NCI-H345 (cell line): ENCODE data around the gene KSR1.
"Not testable (repeated sequence)": the region's sequence is repeated elsewhere in the genome, so short reads cannot be mapped to it uniquely, and the experiment has no call there.

Experiments
- DNase-seq: peaks from one replicate; lab custom pipeline; 2025; lab: John Stamatoyannopoulos, UW

The KSR1 gene

DNA sequence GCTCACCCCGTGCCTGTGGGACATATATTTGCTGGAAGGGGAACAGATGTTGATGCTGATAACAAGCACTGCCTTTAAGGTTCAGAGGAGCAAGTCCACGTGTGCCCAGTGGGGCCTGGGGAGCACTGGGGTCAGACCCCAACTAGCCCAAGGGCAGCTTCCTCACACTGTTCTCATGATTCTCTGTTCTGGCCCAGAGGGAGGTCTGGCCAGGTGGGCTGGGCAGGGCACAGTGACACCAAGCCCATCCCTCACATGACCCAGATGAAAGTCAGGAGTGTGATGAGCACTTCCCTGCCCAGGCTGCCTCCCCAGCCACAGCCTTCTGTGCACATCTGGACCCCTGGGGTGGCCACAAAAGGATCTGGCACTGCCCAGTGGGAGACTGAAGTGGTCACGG is 29.8 kb upstream of the KSR1 start:
- DNase-seq = not testable (repeated sequence)

DNA sequence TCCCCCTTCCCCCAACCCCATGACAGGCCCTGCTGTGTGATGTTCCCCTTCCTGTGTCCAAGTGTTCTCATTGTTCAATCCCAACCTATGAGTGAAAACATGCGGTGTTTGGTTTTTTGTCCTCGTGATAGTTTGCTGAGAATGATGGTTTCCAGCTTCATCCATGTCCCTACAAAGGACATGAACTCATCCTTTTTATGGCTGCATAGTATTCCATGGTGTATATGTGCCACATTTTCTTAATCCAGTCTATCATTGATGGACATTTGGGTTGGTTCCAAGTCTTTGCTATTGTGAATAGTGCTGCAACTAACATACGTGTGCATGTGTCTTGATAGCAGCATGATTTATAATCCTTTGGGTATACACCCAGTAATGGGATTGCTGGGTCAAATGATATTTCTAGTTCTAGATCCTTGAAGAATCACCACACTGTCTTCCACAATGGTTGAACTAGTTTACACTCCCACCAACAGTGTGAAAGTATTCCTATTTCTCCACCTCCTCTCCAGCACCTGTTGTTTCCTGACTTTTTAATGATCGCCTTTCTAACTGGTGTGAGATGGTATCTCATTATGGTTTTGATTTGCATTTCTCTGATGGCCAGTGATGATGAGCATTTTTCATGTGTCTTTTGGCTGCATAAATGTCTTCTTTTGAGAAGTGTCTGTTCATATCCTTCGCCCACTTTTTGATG is 28.9 kb upstream of the KSR1 start:
- not testable (repeated sequence) for DNase-seq

DNA sequence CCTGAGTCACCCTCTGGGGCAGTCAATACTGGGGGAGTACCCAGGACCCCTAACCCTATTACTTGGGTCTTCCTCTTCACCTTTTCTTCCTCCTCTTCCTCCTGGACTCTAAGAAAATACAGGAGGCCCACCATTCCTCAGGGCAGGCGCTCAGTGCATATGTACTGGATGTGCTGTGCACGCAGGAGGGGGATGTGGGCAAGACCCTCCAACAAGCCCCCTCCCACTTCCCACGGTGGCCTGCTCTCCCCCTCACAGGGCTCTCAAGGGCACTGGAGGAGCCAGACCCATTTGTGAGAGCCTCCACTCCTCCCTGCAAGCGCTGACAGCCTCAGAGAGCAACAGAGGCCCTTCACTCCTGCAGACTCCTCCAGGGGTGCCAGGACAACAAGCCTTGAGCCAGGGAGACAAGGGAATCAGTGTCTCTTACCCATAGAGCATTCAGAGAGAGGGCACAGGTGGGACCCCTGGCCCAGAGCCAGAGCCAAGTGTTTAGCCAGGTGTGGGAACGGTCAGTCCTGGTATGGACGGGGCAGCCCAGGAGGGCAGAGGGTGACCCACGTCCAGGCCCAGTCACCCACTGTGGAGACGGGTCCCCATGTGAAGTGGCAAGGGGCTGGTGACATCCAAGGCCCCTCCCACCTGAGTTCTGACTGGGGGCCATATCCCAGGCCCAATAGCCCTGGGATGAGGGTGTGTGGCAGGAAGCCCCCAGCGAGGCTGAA is 27.3 kb upstream of the KSR1 start:
- DNase-seq = no peak

DNA sequence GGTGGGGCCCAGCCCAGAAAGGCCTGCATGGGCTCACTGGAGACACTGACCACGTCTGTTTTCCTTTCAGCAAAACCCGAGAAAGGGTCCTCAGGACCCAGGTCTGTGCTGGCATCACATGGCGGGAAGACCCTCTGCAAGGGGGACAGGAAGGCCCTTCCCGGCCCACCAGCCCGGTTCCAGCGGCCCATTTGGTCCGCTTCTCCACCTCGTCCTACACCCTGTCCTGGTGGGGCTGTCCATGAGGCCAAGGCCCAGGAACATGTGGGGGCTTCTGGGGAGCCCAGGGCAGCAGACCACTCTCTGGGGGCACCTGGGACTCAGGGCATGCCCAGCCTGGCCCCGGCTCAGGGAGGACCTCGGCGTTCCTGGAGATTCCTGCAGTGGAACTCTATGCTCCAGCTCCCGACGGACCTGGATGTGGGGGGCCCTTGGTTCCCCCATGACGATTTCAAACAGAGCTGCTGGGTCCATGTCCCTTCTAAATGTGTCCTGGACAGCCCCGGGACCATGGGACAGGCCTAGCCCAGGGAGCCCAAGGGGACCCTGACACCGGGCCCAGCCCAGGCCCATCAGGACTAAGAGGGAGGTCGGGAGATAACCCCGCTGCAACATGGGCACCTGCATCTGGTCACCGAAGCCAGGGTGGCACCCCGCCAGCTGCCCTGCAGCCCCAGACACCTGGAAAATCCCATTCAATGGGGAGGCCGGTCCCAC is 26.4 kb upstream of the KSR1 start:
- DNase-seq = no peak

DNA sequence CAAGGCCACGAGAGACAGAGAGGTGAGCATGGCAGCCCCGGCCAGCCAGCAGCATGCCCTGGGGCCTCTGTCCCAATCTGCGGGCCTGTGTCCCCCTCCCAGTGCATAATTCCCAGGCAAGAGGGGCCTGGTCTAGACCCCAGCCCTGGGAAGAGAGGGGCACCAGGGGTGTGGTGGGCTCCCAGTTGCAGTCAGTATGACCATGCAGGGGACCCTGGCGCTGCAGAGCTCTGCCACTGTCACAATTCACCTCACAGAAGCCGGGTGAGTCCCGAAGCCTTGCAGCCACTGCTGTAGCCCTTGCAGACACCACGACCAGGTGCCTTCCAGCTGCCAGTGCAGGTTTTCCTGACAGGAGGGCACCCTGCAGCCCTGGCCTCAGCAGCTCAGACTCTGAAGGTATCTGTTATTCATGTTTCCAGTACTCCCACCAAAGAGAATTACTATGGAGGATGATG is 25.8 kb upstream of the KSR1 start:
- DNase-seq = no peak

DNA sequence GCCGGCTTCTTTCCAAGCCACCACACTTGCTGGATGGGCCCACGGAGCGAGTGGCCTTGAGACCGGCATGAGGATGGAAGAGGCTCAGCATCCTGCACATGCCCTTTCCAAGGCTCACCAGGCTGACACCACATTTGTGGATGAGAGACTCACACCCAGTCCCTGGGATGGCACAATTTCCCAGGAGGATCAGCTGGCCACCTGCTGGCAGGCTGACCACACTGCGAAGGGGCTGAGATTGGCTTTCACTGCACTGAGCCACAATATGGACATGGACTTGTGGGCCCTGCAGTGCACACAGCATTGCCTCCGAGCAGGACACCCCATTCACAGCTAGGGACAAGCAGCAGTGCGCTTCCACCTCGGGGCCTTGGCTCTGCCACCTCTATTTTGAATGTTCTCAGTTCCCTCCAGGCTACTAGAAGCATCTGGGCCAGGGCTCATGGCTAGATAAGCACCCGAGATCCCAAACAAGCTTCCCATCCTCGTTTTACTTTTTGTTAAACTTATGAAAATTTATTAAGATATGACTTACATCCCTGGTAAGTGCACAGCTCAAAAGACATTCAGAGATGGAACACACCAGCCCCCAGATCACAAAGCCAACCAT is 25.3 kb upstream of the KSR1 start:
- DNase-seq = no peak

DNA sequence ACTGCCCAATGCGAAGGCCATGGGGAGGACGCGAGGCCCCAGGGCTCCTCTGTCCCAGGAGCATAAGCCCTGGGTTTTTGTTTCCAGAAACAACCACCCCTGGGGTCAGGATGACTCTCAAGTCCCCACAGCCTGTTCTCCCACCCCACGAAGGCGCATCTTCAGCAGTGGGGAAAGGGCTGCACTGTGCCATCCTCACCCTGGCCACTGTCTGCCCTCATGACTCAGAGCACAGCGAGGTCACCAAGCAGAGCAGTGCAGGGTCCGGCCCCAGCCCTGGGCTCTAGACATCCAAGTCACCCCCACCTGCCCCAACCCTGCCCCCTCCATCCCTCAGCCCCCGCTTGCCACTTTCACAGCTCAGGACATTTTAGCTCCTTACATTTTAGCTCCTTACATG is 22.7 kb upstream of the KSR1 start:
- DNase-seq = no peak

DNA sequence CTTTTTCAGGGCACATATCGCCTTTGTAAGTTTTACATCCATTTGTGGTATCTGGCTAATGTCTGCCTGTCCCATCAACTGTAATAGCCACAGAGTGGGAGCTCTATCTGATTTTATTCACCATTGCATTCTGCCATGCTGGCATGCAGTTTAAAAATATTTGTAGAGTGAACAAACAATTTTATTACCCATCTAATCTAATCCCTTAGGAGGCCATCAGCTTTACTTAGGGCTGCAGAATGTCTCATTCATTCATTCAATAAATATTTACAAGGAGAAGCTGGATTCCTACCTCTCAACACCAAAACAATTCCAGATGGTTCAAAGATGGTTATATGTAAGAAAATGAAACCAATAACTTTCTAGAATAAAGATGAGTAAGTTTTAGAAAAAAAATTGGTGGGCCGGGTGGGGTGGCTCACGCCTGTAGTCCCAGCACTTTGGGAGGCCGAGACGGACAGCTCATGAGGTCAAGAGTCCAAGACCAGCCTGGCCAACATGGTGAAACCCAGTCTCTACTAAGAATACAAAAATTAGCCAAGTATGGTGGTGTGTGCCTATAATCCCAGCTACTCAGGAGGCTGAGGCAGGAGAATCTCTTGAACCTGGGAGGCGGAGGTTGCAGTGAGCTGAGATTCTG is 20.7 kb upstream of the KSR1 start:
- not testable (repeated sequence) for DNase-seq

DNA sequence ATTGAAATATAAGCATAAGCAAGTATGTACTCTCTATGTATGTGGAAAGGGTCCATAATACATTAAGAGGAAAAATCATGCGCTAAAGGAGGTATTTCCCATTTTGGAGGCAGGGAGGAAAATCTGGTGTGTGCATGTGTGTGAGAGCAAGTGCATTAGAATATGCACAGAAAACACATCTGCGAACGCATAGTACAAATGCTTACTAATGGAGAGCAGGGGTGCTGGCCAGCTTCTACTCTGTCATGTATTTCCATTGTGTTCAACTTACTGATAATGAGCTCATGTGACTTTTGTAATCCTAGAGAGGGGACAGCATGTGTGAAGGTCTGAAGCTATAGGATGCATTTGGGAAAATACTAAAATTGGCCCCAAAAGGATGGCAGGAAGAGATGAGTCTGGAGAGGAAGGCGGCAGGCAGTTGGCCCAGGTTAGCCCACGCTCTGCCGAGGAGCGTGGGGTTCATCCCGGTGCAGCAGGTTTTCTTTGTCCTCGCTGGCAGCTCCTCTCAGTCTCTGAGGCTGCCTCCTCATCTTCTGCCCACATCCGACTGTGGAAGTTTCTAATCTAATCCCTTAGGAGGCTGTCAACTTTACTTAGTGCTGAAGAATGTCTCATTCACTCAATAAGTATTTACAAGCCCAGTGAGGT is 17.8 kb upstream of the KSR1 start:
- DNase-seq = no peak

DNA sequence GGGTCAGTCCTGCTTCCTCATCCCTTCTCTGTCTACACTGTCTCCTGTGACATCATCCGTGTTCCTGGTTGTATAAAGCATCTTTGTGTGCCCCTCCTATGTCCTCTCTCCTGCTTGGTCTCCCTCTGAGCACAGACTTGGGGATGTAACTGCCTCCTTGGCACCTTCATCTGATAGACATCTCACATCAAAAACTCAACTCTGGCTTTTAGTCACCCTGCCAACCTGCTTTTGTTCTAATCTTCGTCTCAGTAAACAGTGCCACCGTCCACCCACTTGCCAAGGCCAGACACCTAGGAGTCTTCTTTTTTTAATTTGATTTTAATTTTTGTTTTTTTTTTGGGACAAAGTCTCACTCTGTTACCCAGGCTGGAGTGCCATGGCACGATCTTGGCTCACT is 16.9 kb upstream of the KSR1 start:
- no peak for DNase-seq

DNA sequence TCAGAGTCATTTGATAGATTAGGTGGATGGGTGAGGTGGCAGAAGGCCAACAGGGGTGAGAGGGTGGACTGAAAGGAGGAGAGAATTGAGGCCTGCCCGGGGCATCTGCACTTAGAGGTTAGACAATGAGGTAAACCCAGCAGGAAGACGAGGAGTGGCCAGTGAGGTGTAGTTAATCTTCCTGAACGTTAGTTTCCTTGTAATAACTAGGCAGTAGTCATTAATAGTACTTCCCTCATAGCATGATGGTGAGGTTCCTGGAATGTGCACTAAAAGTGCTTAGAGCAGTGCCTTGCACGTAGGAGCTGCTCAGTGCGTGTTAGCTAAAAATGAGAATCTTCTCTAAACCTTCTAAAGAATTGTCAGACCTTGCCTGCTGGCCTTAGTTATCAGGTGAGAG is 13.5 kb upstream of the KSR1 start:
- DNase-seq = no peak

DNA sequence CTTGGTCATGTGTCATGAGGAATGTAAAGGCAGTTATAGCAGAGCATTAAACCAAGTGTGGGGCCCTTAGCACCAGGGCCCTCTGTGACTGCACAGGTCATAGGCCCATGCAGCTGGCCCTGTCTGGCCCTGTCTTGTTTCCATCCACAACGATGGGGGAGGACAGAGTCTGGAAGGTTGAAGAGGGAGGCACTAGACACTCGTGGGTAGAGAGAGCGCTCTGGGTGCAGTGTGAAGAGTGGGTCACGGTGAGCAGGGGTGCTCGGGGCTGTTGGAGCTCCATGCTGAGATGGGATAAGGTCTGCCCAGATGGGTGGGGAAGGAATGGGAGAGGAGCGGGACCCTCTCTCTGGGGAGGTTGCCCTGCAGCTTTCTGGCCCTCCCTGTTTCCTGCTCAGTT is 12.8 kb upstream of the KSR1 start:
- no peak for DNase-seq

DNA sequence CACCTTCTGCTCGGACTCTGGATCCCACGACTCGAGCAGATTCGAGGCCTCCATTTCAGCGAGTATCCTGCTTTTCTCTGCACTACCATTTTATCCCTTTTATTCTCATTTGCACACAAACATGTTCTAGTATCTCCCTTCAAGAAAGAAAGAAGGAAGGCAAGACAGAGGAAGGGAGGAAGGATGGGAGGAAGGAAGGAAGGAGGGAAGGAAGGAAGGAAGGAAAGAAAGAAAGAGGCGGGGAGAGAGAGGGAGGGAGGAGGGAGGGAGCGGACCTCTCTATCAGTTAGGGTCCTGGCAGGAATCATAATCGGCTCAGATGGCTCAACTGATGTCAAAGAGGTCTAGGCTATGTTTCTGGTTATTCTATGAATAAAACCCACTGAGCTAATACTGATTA is 10.3 kb upstream of the KSR1 start:
- no peak for DNase-seq

DNA sequence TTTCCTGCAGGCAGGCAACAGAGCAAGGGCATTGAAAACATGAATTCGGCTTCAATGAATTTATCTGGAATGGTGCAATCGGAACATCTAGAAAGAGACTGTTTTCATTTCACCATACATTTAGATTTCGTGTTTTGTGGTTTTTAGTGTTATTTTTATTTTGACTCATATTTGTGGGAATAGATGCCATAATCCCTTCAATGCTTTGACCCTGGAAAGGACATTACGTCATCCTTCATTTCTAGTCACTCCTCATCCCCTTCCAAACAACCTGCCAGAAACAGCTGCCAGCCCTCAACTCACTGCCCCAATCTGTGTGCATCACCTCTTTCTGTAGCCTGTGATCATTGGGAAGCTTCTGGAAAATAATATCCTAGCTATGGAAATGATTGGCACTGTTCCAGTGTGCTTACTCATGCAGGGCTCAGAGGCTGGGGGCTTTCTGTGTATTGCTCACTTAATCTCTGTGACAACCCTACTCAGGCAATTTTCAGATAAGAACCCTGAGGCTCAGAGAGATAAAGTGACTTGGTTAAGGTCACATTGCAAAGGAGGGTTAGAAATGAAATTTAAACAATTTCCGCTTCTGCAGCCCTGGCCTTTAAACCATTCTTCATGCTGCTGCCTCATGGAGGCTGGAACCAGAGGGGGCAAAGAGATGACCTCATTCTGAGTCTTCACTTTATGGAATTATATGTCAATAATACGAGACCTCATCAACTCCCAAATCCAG is 9.5 kb upstream of the KSR1 start:
- no peak for DNase-seq

DNA sequence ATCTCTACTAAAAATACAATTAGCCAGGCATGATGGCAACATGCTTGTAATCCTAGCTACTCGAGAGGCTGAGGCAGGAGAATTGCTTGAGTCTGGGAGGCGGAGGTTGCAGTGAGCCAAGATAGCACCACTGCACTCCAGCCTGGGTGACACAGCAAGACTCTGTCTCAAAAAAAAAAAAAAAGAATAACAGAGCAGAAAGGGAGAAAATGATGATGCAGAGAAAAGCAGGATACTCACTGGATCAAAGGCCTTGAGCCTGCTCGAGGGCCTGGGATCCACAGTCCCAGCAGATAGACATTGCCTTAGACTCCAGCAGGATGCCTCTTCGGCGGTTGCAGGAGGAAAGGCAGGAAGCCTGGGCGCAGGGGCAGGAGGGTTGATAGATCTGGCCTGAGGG is 7.7 kb upstream of the KSR1 start:
- DNase-seq = not testable (repeated sequence)

DNA sequence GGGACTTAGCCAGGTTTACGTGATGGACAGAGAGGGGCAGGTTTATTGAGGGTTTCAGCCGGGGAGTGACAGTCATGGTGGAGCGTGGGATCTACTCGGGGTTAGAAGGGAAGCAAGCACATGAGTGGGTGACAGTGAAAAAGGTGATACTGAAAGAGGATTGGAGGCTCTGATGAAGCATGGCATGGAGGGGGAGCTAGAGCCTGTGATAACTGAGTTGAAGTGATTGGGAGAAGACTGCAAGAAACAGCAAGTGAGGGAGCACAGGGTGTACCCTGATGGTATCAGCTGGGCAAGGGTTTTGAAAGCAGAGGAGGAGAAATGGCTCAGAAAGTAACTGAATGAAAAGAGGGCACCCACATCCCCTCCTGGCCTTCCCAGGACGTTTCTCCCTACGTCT is 6.7 kb upstream of the KSR1 start:
- DNase-seq = no peak

DNA sequence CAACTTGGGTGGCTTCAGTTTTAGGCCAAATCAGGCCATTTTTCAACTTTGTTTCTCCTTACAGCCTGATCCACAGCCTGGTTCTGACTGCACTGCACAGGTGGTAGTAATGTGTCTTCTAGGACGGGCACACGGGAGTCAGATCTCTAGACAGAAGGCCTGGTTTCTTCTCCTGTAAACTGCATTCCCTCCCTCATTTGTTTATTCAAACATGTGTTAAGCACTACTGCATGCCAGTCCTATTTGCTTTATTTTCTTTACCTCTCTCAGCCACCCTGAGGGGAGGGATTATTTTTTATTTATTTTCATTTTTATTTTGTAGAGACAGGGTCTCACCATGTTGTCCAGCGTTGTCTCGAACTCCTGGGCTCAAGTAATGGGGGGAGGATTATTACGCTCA is 6.3 kb upstream of the KSR1 start:
- DNase-seq = no peak

DNA sequence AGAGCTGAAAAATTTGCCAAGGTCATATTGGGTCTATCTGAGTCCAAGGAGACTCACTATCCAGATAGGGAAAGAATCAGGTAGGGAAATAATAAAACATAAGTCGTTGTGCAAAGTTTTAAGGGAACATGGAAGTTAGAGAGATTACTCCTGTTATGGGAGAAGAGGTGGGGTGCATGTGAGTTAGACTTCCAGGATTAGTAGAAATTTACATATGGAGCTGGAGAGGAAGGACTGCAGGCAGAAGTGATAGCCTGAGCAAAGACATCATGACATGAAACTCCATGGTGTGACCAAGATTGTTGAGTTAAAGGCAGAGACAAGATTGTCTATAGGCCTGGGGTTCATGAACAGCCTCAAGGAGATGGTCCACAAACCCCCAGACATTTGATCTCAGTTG is 5.8 kb upstream of the KSR1 start:
- DNase-seq = no peak

DNA sequence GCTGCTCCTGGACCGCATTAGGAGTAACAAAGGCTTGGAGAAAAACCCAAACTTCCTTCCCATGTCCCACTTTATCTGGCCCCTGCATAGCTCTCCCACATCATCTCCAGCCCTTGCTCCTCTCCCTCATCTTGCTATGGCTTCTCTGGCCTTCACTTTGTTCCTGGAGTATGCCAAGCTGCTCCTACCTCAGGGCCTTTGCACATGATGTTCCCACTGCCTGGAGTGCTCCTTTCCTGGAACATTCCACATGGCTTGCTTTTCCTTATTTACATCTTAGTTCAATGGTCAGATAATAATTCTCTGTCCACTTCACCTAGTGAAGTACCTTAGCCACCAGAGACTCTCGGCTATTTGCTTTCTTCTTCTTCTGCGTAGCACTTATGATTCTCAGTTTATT is 4.3 kb upstream of the KSR1 start:
- DNase-seq = no peak

DNA sequence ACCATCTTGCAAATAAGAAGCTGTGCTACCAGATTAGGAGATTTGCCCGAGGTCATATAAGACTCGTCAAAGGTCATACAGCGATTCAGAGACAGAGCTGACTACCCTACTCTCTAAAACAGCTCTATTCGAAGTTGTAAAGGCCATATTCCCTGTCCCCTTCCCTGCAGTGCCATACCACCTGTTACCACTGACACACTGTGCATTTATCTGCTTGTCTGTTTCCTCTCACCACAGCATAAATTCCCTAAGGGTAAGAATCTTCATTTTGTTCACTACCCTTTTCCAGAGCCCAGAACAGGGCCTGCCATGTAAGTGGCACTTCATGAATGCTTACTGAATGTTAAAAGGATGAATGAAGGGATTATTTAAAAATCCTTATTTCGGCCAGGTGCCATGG is 3.4 kb upstream of the KSR1 start:
- no peak for DNase-seq

DNA sequence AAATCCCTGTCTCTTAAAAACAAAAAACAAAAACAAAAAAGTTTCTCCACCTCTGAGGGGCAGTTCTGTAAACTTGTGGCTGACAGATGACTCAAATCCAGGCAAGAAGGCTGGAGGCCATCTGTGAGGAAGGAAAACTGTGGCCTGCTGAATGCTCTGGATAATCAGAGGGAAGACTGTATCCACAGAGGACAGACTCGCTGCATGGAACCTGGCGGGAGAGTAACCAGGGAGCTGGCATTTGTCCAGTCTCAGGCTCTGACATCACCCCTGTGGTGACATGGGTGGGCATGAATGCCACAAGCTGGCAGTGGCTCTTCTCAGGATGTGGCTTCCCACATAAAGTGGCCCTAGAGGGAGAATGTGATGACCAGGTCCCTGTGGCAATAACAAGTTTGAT is 2.8 kb upstream of the KSR1 start:
- DNase-seq = no peak
